SK-N-SH (cell line): Measurements from ENCODE around the gene SMG7.
"Not testable (repeated sequence)": the region's sequence is repeated elsewhere in the genome, so short reads cannot be mapped to it uniquely, and the experiment has no call there.

Source experiments
- EP300 ChIP-seq, 2 experiments: IDR thresholded peaks; 2 replicates each; pipeline versions ENCODE4 v1.4.0 to v1.6.1; 2012; ENCODE audit warnings: borderline replicate concordance in 1 of 2, low read depth in 1 of 2, low read length in 1 of 2
- EZH2phosphoT487 ChIP-seq: fragments of 200-600 bp; sonication (generic); IDR thresholded peaks from 2 replicates; pipeline ENCODE4 v1.6.1; 2017; ENCODE audit warnings: low read depth, mixed run types, mild to moderate bottlenecking, antibody characterized with exemption, moderate library complexity, borderline replicate concordance
- NRF1 ChIP-seq: IDR thresholded peaks from 2 replicates; pipeline ENCODE4 v1.6.1; 2012; ENCODE audit warnings: low read depth, mild to moderate bottlenecking, low read length
- POLR2AphosphoS5 ChIP-seq: IDR thresholded peaks from 2 replicates; pipeline ENCODE4 v1.6.1; 2012; ENCODE audit warnings: low read depth, low read length
- RAD21 ChIP-seq: IDR thresholded peaks from 2 replicates; pipeline ENCODE4 v1.6.1; 2012; ENCODE audit warnings: mild to moderate bottlenecking, low read length
- RCOR1 ChIP-seq: fragments of 150-350 bp; IDR thresholded peaks from 2 replicates; pipeline ENCODE4 v1.6.1; 2017; ENCODE audit warnings: antibody characterized with exemption, low read length
- RFX5 ChIP-seq: IDR thresholded peaks from 2 replicates; pipeline ENCODE4 v1.6.1; 2012; ENCODE audit warnings: mild to moderate bottlenecking, improper control_type of control experiment, low read length
- SMC3 ChIP-seq: IDR thresholded peaks from 2 replicates; pipeline ENCODE4 v1.6.1; 2012; ENCODE audit warnings: low read depth, low read length, improper control_type of control experiment
- TAF1 ChIP-seq: IDR thresholded peaks from 2 replicates; pipeline ENCODE4 v1.6.1; 2012; ENCODE audit warnings: low read depth, mild to moderate bottlenecking, low read length, moderate library complexity, borderline replicate concordance
- YY1 ChIP-seq: IDR thresholded peaks from 2 replicates; pipeline ENCODE4 v1.4.0; 2012; ENCODE audit warnings: low read depth, mild to moderate bottlenecking
- TF ChIP-seq, protein P1 (sequence below): IDR thresholded peaks from 2 replicates; pipeline ENCODE4 v1.4.0; 2012; ENCODE audit warnings: low read depth
- TF ChIP-seq, protein P2 (sequence below): fragments of 200-600 bp; sonication (generic); IDR thresholded peaks from 2 replicates; pipeline ENCODE4 v1.6.1; 2017; ENCODE audit warnings: antibody characterized with exemption, mild to moderate bottlenecking, moderate library complexity
- TF ChIP-seq, protein P3 (sequence below): fragments of 150-350 bp; IDR thresholded peaks from 2 replicates; pipeline ENCODE4 v1.6.1; 2017; ENCODE audit warnings: antibody characterized with exemption, low read length, low read depth, borderline replicate concordance
- TF ChIP-seq, protein P4 (sequence below): IDR thresholded peaks from 2 replicates; pipeline ENCODE4 v1.4.0; 2012; ENCODE audit warnings: low read depth, borderline replicate concordance

DNA sequence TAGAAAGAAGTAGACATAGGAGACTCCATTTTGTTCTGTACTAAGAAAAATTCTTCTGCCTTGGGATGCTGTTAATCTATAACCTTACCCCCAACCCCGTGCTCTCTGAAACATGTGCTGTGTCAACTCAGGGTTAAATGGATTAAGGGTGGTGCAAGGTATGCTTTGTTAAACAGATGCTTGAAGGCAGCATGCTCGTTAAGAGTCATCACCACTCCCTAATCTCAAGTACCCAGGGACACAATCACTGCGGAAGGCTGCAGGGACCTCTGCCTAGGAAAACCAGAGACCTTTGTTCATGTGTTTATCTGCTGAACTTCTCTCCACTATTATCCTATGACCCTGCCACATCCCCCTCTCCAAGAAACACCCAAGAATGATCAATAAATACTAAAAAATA lies 44.7 kb upstream of the SMG7 start:
- TF ChIP-seq, protein P1, sequence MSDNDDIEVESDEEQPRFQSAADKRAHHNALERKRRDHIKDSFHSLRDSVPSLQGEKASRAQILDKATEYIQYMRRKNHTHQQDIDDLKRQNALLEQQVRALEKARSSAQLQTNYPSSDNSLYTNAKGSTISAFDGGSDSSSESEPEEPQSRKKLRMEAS = not testable (repeated sequence)
- TF ChIP-seq, protein P2, sequence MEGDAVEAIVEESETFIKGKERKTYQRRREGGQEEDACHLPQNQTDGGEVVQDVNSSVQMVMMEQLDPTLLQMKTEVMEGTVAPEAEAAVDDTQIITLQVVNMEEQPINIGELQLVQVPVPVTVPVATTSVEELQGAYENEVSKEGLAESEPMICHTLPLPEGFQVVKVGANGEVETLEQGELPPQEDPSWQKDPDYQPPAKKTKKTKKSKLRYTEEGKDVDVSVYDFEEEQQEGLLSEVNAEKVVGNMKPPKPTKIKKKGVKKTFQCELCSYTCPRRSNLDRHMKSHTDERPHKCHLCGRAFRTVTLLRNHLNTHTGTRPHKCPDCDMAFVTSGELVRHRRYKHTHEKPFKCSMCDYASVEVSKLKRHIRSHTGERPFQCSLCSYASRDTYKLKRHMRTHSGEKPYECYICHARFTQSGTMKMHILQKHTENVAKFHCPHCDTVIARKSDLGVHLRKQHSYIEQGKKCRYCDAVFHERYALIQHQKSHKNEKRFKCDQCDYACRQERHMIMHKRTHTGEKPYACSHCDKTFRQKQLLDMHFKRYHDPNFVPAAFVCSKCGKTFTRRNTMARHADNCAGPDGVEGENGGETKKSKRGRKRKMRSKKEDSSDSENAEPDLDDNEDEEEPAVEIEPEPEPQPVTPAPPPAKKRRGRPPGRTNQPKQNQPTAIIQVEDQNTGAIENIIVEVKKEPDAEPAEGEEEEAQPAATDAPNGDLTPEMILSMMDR = not testable (repeated sequence)
- not testable (repeated sequence) for TF ChIP-seq RAD21; RFX5; SMC3; EP300 (IDR thresholded peaks at IDR 0.05; ENCODE audit: borderline replicate concordance in 1 of 2, low read depth in 1 of 2, low read length in 1 of 2); YY1; POLR2AphosphoS5; TAF1; RCOR1; NRF1; EZH2phosphoT487
- TF ChIP-seq, protein P3, sequence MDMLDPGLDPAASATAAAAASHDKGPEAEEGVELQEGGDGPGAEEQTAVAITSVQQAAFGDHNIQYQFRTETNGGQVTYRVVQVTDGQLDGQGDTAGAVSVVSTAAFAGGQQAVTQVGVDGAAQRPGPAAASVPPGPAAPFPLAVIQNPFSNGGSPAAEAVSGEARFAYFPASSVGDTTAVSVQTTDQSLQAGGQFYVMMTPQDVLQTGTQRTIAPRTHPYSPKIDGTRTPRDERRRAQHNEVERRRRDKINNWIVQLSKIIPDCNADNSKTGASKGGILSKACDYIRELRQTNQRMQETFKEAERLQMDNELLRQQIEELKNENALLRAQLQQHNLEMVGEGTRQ = not testable (repeated sequence)
- TF ChIP-seq, protein P4, sequence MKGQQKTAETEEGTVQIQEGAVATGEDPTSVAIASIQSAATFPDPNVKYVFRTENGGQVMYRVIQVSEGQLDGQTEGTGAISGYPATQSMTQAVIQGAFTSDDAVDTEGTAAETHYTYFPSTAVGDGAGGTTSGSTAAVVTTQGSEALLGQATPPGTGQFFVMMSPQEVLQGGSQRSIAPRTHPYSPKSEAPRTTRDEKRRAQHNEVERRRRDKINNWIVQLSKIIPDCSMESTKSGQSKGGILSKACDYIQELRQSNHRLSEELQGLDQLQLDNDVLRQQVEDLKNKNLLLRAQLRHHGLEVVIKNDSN = not testable (repeated sequence)
